Measurements from ENCODE around the gene SNX17. TPM values are rescaled to one million over a fixed set of nuclear protein-coding genes. Genes with fewer than 3 reads are reported as not detected.

The SNX17 gene
- polyA plus RNA-seq, 3 donors, result 86.6 to 338 (median 291) TPM

DNA sequence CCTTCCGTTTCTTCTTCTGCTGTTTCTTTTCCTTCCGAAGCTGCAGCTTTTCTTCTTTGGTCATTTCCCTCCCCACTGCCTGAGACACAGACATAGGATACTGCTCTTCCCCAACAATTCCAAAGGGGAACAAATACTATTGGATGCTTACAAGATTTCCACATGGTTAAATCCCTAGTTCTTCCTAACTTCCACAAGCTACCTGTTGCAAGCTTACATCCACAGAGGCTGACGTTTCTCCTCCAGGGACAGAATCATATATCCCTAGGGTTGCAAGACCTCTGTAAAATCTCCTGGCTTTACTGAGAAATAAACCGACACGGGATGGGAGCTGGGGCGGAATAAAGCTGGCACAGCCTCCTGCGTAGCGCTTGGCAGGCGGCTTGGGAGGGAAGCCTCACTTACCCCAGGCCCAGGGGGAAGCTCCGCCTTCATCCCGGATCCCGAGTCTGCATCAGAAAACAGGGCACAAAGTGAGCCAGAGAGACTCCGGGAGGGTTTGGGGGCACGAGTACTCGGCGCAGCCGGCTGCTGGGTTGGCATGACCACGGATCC lies 868 bp upstream of the SNX17 start:
- Histone ChIP-seq H3K36me3 (replicated peaks in 1 of 2; ENCODE audit: control insufficient read depth in 1 of 2, insufficient read depth in 2 of 2, low read length in 2 of 2) (peaks cover 55 to 65% of the 10 kb centered on the region in 2 donors), H3K9ac (ENCODE audit: insufficient read depth, low read length, poor library complexity, severe bottlenecking) (peak overlapping the region; percentile 96), H3K4me1 (ENCODE audit: control insufficient read depth in 1 of 2, insufficient read depth in 2 of 2, low read length in 2 of 2) (peaks cover 32 to 36% of the 10 kb centered on the region in 2 donors), H3K4me3 (replicated peaks in 1 of 3; ENCODE audit: low read depth in 2 of 3, low read length in 3 of 3) (peak overlapping the region; percentile 69 to 96 (median 83)), H2AFZ (ENCODE audit: insufficient read depth, low read depth, low read length, poor library complexity, severe bottlenecking) (peak overlapping the region; percentile 96), H3K4me2 (replicated peaks; ENCODE audit: extremely low read depth, low read length, poor library complexity, severe bottlenecking) (peak overlapping the region; percentile 84), H3K27me3 (ENCODE audit: control insufficient read depth in 2 of 2, insufficient read depth in 2 of 2, low read length in 2 of 2) (no peaks in the 10 kb centered on the region), H3K79me2 (ENCODE audit: insufficient read depth, low read length) (peaks cover 56% of the 10 kb centered on the region), H4K20me1 (ENCODE audit: insufficient read depth, low read length) (peaks cover 7% of the 10 kb centered on the region), H3K9me3 (replicated peaks in 1 of 2; ENCODE audit: control insufficient read depth in 1 of 2, insufficient read depth in 1 of 2, low read length in 2 of 2) (no peaks in the 10 kb centered on the region), H3K27ac (ENCODE audit: low read depth in 1 of 2, low read length in 2 of 2) (peak overlapping the region; percentile 69 to 96)
- intact Hi-C loops (cut with micrococcal nuclease), result loop anchor here (1.0 to 10.0 kb wide), 6 partner anchors 11 to 125 kb away; partner anchors contain the start of genes GTF3C2 (in 2 of the 2), NRBP1 (in 2 of the 2), PPM1G (in 2 of the 2) and FNDC4 (in 1 of the 2)
- Mint-ChIP-seq H3K4me3 (peak overlapping the region; percentile 96 to 98), H3K9me3 (no peaks in the 10 kb centered on the region), H3K4me1 (peaks cover 36% of the 10 kb centered on the region), H3K27ac (peak overlapping the region; percentile 91 to 98 (median 95)), H3K27me3 (ENCODE audit: low read depth in 3 of 3) (no peaks in the 10 kb centered on the region), H3K36me3 (peaks cover 54 to 65% of the 10 kb centered on the region in 2 donors)
- no peak for DNase-seq
- 0% methylated on average over 18 of the region's 18 CpGs for WGBS (ENCODE audit: insufficient coverage)
- TF ChIP-seq, protein P1, sequence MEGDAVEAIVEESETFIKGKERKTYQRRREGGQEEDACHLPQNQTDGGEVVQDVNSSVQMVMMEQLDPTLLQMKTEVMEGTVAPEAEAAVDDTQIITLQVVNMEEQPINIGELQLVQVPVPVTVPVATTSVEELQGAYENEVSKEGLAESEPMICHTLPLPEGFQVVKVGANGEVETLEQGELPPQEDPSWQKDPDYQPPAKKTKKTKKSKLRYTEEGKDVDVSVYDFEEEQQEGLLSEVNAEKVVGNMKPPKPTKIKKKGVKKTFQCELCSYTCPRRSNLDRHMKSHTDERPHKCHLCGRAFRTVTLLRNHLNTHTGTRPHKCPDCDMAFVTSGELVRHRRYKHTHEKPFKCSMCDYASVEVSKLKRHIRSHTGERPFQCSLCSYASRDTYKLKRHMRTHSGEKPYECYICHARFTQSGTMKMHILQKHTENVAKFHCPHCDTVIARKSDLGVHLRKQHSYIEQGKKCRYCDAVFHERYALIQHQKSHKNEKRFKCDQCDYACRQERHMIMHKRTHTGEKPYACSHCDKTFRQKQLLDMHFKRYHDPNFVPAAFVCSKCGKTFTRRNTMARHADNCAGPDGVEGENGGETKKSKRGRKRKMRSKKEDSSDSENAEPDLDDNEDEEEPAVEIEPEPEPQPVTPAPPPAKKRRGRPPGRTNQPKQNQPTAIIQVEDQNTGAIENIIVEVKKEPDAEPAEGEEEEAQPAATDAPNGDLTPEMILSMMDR (IDR thresholded peaks at IDR 0.05), result no peak

DNA sequence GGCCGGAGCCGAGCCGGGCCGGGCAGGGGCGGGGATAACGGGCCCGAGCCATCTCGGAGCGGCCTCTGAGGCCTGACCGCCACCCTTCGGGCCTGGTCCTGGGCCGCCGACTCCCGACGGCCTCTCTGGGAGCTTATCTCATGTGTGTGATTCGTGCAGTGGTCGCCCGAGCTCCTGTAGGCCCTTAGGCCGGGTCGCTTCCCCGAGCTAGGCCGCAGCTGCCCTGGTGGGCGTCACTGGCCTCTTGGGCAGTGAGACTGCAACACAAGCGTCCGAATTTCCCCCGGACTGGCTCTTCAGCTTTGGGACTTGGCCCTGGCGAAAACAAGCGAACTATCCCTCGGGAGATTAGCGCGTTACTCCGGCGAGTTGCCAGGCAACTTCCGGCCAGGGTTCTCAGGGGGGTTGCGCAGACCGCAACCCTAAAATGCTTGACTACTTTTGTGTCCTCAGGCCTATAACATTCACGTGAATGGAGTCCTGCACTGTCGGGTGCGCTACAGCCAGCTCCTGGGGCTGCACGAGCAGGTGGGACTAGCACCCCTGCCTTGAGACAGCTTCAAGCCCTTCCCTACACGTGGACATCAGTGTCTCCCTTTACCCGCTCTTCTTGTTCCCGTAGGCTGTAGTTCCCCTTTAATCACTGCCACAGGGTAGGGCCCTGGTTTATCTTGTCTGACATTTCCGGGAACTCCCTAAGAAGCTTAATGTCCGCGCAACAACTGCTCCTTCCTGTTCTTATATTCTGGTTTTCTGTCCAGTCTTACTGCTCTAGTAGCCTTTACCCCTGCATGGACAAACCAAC lies 602 bp downstream of the SNX17 start:
- Mint-ChIP-seq H3K36me3 (peaks cover 61 to 65% of the 10 kb centered on the region in 2 donors), H3K4me1 (peaks cover 36% of the 10 kb centered on the region), H3K4me3 (peak overlapping the region; percentile 98 to 99), H3K27me3 (ENCODE audit: low read depth in 3 of 3) (no peaks in the 10 kb centered on the region), H3K27ac (peak overlapping the region; percentile 98 to 99 (median 99)), H3K9me3 (no peaks in the 10 kb centered on the region)
- Histone ChIP-seq H3K27ac (ENCODE audit: low read depth in 1 of 2, low read length in 2 of 2) (peak overlapping the region; percentile 93 to 96), H4K20me1 (ENCODE audit: insufficient read depth, low read length) (peaks cover 21% of the 10 kb centered on the region), H3K9ac (ENCODE audit: insufficient read depth, low read length, poor library complexity, severe bottlenecking) (peak overlapping the region; percentile 96), H3K4me3 (replicated peaks in 1 of 3; ENCODE audit: low read depth in 2 of 3, low read length in 3 of 3) (peak overlapping the region; percentile 74 to 96 (median 83)), H3K27me3 (ENCODE audit: control insufficient read depth in 2 of 2, insufficient read depth in 2 of 2, low read length in 2 of 2) (no peaks in the 10 kb centered on the region), H3K4me2 (replicated peaks; ENCODE audit: extremely low read depth, low read length, poor library complexity, severe bottlenecking) (peak overlapping the region; percentile 84), H3K79me2 (ENCODE audit: insufficient read depth, low read length) (peaks cover 71% of the 10 kb centered on the region), H3K9me3 (replicated peaks in 1 of 2; ENCODE audit: control insufficient read depth in 1 of 2, insufficient read depth in 1 of 2, low read length in 2 of 2) (no peaks in the 10 kb centered on the region), H3K36me3 (replicated peaks in 1 of 2; ENCODE audit: control insufficient read depth in 1 of 2, insufficient read depth in 2 of 2, low read length in 2 of 2) (peaks cover 59 to 67% of the 10 kb centered on the region in 2 donors), H2AFZ (ENCODE audit: insufficient read depth, low read depth, low read length, poor library complexity, severe bottlenecking) (peak overlapping the region; percentile 96), H3K4me1 (ENCODE audit: control insufficient read depth in 1 of 2, insufficient read depth in 2 of 2, low read length in 2 of 2) (peaks cover 32 to 36% of the 10 kb centered on the region in 2 donors)
- under 1% methylated on average over 46 of the region's 46 CpGs for WGBS (ENCODE audit: insufficient coverage)
- TF ChIP-seq, protein P1 (IDR thresholded peaks at IDR 0.05), result no peak
- intact Hi-C loops (cut with micrococcal nuclease), result loop anchor here (1.0 to 10.0 kb wide), 6 partner anchors 9 to 124 kb away; partner anchors contain the start of genes GTF3C2 (in 2 of the 2), NRBP1 (in 2 of the 2), PPM1G (in 2 of the 2) and ZNF513 (in 2 of the 2)
- DNase-seq, result peak; percentile 86 to 94 (median 89)
